MG63 (cell line): ENCODE results near the gene PKP3. TPM values are rescaled to one million over a fixed set of nuclear protein-coding genes. Genes with fewer than 3 reads are reported as not detected.
"Not testable (repeated sequence)": the region's sequence is repeated elsewhere in the genome, so short reads cannot be mapped to it uniquely, and the experiment has no call there.

ENCODE experiments used
- DNase-seq: peaks from one replicate; pipeline ENCODE4 v3.0.0-alpha.2; 2020
- H3K27me3 ChIP-seq: fragments of 250-450 bp; sonication (Bioruptor Pico); 2 replicates; pipeline ENCODE4 v1.5.1; 2020; ENCODE audit warnings: mild to moderate bottlenecking, moderate library complexity
- H3K36me3 ChIP-seq: fragments of 250-450 bp; sonication (Bioruptor Pico); 2 replicates; pipeline ENCODE4 v1.5.1; 2020; ENCODE audit warnings: mild to moderate bottlenecking, moderate library complexity
- H3K4me3 ChIP-seq: fragments of 250-450 bp; sonication (Bioruptor Pico); 2 replicates; pipeline ENCODE4 v1.5.1; 2020; ENCODE audit warnings: mild to moderate bottlenecking, moderate library complexity
- H3K9me3 ChIP-seq: fragments of 250-450 bp; sonication (Bioruptor Pico); 2 replicates; pipeline ENCODE4 v1.5.1; 2020; ENCODE audit warnings: mild to moderate bottlenecking, moderate library complexity
- total RNA-seq: library from RNA; depleted of rRNA; stranded (reverse); fragments of >200 nt; shearing (Covaris generic); gene quantifications from 2 replicates; pipeline ENCODE4 v1.2.3, GENCODE V29; 2014; ENCODE audit warnings: low replicate concordance

PKP3 gene
- total RNA-seq, 1 experiment from 2014 or later = 24.1 TPM

DNA sequence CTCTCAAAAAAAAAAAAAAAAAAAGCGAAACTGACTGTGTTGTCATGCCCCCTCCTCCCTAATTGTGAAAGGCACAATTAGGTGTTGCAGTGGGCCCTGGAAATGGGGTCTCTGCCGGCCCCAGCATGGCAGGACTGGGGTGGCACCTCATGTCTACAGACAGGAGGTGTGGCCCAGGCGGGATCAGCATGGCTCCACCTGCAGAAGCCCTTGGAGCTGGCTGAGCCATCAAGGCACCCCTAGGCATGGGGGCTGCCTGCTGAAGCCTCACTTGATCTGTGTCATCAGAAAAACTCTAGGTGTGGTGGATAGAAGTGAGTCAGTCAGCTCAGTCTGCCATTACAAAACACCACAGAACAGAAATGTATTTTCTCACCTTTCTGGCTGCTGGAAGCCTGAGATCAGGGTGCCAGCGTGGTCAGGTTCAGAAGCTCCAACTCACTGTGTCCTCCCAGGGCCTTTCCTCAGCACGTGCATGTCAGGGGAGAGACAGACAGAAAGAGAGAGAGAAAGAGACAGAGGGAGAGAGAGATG is 34.8 kb upstream of the PKP3 start:
- H3K27me3 ChIP-seq = no peaks in the 10 kb centered on the region
- no peak overlapping the region for H3K4me3 ChIP-seq
- peaks cover 2% of the 10 kb centered on the region; the same call in 1 of the 2 replicates for H3K9me3 ChIP-seq
- H3K36me3 ChIP-seq = no peaks in the 10 kb centered on the region
- no peak for DNase-seq

DNA sequence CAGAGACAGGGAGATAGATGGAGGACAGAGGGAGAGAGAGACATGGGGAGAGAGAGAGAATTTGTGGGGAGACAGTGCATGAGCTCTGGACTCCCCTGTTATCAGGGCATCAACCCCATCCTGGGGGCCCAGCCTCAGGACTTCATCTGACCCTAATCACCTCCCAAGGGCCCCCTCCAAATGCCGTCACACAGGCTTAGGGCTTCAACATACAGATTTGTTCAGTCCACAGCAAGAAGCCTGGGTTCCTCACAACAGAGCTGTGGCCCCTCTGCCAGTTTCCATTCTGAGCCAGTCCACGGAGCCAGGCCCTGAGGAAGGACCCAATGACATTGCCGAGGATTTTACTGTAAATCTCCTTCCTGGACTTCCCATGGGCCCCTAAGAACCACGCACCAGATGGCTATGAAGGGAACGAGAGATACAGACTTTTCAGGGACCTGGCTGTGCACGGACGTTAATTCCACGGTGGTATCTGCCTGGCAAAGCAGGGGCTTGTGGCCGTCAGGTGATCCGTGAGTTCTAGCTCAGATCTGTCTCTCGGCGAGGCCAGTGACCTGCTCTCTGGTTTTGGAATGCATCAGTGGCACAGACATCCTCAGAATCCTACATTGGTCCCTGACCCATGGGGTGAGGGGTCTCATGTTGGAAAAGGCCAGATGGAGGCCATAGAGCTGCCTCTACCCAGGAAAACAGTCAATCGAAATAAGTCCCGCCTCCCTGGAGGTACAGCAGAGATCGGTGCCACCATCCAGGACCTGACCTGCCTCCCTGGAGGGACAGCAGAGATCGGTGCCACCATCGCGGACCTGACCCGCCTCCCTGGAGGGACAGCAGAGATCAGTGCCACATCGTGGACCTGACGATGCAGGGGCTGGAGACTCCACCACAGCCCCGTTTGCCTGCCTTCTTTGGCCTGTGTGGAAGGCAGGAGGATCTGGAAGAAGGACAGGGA is 33.4 kb upstream of the PKP3 start:
- H3K27me3 ChIP-seq = no peaks in the 10 kb centered on the region
- H3K36me3 ChIP-seq = no peaks in the 10 kb centered on the region
- H3K4me3 ChIP-seq = no peak overlapping the region
- DNase-seq = no peak
- H3K9me3 ChIP-seq = peaks cover 2% of the 10 kb centered on the region; the same call in 1 of the 2 replicates

DNA sequence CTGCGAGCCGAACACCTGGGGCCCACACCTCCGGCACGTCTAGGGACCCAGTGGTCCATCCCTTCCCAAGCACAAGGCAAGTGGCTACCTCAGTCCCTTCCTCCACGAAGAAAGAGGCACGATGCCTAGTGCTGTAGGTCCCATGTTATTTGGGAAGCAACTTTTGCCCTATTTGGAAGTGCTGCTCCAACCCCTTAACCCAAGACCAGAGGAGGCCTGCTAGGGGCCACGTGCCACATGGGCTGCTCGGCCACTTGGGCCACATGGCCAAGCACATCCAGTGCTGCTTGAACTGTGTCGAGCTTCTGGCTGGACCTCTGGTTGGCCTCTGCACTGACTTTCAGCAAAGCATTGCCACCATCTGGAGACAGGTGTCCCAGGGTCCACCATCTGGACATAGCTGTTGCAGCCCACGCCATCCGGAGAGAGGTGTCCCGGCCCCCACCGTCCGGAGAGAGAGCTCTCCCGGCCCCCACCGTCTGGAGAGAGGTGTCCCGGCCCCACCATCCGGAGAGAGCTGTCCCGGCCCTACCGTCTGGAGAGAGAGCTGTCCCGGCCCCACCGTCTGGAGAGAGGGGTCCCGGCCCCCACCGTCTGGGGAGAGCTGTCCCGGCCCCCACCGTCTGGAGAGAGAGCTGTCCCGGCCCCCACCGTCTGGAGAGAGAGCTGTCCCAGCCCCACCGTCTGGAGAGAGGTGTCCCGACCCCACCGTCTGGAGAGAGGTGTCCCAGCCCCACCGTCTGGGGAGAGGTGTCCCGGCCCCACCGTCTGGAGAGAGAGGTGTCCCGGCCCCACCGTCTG is 31.2 kb upstream of the PKP3 start:
- Histone ChIP-seq H3K9me3 (peaks cover 2% of the 10 kb centered on the region; the same call in 1 of the 2 replicates), H3K36me3 (no peaks in the 10 kb centered on the region), H3K4me3 (no peak overlapping the region), H3K27me3 (0 out of 2 replicates have a peak, but pooled peaks cover 2% of the 10 kb centered on the region)
- DNase-seq = no peak

DNA sequence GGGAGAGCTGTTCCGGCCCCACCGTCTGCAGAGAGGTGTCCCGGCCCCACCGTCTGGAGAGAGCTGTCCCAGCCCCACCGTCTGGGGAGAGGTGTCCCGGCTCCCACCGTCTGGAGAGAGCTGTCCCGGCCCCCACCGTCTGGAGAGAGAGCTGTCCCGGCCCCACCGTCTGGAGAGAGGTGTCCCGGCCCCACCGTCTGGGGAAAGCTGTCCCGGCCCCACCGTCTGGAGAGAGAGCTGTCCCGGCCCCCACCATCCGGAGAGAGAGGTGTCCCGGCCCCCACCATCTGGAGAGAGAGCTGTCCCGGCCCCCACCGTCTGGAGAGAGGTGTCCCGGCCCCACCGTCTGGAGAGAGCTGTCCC is 30.6 kb upstream of the PKP3 start:
- H3K36me3 ChIP-seq, H3K9me3 ChIP-seq, H3K27me3 ChIP-seq, H3K4me3 ChIP-seq, DNase-seq: not testable (repeated sequence)

DNA sequence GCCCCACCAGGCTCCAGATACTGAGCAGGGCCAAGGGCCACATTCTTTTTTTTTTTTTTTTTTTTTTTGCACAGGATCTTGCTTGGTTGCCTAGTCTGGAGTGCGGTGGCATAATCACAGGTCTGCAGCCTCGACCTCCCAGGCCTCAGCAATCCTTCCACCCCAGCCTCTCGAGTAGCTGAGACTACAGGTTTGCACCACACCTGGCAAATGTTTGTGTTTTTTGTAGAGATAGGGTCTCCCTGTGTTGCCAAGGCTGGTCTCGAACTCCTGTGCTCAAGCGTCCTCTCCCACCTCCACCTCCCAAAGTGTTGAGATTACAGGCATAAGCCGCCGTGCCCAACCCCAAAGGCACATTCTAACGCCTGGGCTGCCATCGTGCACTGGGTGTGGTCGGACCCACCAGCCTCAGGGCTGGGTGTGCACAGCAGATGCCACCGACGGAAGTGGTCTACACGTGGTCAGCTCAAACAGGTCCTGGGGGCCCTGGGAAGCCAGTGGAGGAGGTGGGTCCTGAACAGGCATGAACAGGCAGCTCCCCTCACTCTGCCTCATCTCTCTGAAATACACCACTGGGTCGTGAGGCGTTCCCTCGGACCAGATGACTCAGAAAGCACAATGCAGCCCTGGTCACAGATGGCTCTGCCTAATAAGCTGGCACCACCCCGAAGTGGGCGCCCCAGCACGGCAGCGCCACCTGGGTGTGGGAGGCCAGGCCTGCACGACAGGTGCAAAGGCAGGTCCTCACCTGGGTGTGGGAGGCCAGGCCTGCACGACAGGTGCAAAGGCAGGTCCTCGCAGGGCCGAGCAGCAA is 29.9 kb upstream of the PKP3 start:
- peak; percentile 72 for DNase-seq
- H3K27me3 ChIP-seq = 0 out of 2 replicates have a peak, but pooled peaks cover 4% of the 10 kb centered on the region
- no peak overlapping the region for H3K4me3 ChIP-seq
- H3K9me3 ChIP-seq = peaks cover 2% of the 10 kb centered on the region; the same call in 1 of the 2 replicates
- H3K36me3 ChIP-seq = no peaks in the 10 kb centered on the region

DNA sequence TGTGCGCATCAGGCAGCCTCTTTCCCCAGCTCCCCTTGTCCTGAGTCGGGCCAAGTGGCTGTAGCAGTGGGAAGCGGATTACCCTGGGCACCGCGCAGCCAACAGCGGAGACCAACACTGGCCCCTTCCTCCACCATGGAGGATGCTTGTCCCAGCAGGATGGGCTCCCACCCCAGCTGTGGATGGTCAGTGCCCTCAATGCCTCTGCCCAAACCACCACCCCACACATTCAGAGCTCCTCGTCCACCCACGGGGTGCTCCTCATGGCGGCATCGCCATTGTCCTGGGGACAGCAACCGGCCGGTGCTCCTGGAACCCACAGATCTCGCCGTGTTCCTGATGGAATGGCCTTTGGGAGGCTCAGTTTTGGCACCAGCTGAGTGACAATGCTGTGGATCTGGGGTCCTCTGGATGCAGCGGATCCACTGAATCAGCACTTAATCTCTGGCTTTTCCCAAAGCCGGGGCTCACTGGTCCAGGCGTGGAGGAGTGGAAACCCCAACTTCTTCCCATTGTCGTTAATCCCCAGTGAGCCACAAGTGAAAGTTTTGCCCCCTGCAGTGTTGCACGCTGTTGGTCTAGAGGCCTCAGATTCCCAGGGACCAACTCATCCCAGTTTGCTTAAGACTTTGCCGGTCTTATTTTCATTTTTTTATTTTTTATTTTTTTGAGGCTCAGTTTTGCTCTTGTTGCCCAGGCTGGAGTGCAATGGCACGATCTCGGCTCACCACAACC is 28.9 kb upstream of the PKP3 start:
- DNase-seq = no peak
- Histone ChIP-seq H3K27me3 (0 out of 2 replicates have a peak, but pooled peaks cover 4% of the 10 kb centered on the region), H3K36me3 (no peaks in the 10 kb centered on the region), H3K4me3 (no peak overlapping the region), H3K9me3 (peaks cover 2% of the 10 kb centered on the region; the same call in 1 of the 2 replicates)

DNA sequence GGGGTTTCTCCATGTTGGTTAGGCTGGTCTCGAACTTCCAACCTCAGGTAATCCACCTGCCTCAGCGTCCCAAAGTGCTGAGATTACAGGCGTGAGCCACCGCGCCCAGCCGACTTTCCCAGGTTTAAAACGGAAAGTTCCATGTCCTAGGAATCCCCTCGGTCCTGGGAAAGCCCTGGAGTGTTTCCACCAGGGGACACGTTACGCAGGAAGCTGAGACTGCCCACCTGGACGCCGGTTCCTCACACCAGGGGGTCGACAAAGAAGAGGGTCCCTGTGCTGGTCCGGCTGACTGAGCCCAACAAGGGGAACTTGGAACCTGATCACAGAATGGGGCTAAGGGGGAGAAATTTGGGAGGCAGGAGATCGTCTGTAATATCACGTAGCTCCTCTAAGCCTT is 28.2 kb upstream of the PKP3 start:
- Histone ChIP-seq H3K27me3 (0 out of 2 replicates have a peak, but pooled peaks cover 4% of the 10 kb centered on the region), H3K36me3 (no peaks in the 10 kb centered on the region)
- no peak for DNase-seq

DNA sequence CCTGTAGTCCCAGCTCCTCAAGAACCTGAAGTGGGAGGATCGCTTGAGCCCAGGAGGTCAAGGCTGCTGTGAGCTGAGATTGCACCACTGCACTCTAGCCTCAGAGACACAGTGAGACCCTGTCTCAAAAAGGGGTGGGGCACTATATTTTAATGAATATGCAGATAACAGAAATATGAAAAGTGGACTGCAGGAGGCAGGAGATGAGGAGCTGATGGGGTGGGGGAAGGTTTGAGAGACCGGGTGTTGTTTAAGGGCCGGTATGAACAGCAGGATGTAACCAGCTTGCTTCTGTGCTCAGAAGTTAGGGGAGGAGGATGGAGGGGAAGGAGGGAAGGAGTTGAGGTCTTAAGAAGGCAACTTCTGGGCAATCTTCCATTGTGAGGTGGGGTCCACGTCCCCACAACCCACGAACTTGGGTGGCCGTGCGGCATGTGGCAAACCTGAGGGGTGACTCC is 26.0 kb upstream of the PKP3 start:
- no peak overlapping the region; the same call in 1 of the 2 replicates for H3K4me3 ChIP-seq
- H3K27me3 ChIP-seq = 0 out of 2 replicates have a peak, but pooled peaks cover 4% of the 10 kb centered on the region

More for the DNA sequence above, 28.2 kb upstream of the PKP3 start:
- Histone ChIP-seq H3K9me3 (peaks cover 2% of the 10 kb centered on the region; the same call in 1 of the 2 replicates), H3K4me3 (no peak overlapping the region)

DNA sequence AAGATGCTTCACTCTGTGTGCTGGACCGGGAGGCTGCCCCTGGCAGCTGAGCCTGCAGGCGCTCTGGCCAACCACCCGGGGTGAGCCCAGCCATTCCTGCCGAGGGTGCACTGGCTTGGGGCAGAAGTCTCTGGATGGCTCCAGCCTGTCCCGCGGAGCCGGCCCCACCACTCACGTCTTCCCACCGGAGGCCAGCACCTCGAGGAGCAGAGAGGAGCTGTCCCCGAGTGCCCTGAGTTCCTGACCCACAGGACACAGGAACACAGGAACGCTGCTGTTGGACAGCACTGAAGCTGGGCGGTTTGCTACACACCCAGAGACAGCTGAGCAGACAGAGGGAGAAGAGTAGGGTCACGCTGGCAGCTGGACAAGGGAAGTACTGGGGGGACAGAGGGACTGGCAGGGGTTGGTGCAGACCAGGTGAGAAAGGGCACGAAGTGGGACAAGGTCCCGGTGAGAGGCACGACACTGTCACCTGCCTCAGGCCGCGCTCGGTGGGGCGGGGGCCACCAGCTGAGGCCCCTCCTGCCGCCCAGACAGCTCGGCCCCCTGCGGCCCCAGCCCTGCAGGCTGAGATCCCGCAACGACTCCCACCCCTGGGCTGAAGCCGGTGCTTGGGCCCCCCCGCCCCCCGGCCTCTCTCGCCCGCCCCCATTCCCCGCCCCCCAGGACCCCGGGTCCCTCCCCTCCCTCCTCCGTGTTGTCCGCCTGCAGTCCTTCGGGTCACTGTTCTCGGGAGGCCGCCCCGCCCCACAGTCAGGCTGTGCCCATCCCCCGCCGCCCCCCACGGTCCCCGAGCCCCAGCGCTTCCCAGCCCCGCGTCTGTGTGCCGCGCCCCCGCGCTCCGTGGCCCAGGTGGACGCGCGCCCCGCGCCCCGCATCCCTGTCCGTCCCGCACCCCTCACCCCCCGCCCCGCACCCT is 25.3 kb upstream of the PKP3 start:
- Histone ChIP-seq H3K4me3 (peak overlapping the region; percentile 25), H3K27me3 (0 out of 2 replicates have a peak, but pooled peaks cover 4% of the 10 kb centered on the region), H3K36me3 (peaks cover 13% of the 10 kb centered on the region), H3K9me3 (no peaks in the 10 kb centered on the region)
- DNase-seq = peak; percentile 45

More for the DNA sequence above, 26.0 kb upstream of the PKP3 start:
- peaks cover 7% of the 10 kb centered on the region for H3K36me3 ChIP-seq
- DNase-seq = no peak
- H3K9me3 ChIP-seq = no peaks in the 10 kb centered on the region

DNA sequence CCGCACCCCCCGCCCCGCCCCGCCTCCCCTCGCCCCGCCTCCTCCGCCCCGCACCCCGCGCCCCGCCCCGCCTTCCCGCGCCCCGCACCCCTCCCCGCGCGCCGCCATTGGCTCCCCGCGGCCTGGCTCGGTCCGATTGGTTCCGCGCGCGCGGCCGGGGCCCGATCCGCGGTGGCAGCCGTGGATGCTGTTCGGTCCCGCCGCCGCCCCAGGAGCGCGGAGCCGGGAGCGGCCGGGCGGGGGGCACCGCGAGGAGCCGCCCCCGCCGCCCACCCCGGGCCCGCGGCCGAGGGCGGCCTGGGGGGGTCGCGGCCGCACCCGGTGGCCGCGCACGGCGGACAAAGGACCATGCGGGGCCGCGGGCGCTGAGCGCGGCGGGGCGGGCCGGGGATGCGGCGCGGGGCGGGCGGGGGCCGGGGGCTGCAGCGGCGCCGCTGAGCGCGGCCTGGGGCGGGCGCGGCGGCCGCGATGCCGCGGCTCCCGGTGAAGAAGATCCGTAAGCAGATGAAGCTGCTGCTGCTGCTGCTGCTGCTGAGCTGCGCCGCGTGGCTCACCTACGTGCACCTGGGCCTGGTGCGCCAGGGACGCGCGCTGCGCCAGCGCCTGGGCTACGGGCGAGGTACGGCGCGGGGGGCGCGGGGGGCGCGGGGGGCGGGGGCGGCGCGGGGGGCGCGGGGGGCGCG is 24.5 kb upstream of the PKP3 start, which contains the start of gene B4GALNT4:
Gene B4GALNT4, plus strand, starts transcription at position 164 of the 683 bp plus-strand sequence. Its CDS starts 305 bp downstream, at position 469.
- H3K4me3 ChIP-seq = peak within 1 kb of the TSS; percentile 53
- H3K27me3 ChIP-seq = 0 out of 2 replicates have a peak, but pooled peaks cover 4% of the 10 kb centered on the region
- H3K36me3 ChIP-seq = peaks cover 15% of the 10 kb centered on the region
- DNase-seq = peak; percentile 63
- no peaks in the 10 kb centered on the region for H3K9me3 ChIP-seq

DNA sequence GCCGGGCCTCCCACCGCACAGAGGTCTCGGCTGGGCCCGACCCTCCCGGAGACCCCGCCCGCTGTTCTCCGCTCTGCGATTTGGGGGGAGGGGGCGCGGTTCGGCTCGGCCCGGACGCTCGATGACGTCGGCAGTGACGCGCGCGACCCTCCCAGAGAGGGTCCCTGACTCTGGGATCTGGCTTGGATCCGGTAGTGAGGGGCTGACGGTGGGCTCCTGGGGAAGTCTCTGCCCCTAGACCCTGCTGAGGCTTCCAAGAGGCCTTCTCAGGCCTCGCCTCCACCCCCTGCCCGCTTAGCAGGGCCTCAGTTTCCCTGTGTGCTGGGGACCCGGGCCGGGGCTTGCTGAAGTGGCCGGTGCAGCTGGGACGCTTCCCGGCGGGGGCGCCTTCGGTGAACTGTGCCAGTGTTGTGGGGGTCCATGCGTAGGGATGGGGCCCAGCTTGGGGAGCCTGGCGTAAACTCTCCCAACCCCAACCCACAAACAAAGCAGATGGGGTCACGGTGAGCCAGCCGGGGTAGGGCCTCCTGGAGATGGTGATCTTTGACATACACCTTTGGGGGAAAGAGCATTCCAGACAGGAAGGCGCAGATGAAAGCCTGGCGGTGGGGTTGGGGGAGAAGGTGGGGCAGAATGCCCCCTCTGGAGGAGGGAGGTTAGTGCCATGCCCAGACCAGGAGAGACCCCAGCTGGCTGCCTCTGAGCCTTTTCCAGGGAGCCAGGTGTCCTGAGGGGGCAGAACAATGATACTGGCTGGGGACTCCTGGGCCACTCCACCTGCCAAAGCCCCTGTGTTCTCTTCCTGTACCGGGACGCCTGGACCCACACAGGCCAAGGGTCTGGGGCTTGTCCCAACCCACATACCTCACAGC is 23.7 kb upstream of the PKP3 start:
- Histone ChIP-seq H3K4me3 (peak overlapping the region; percentile 53), H3K9me3 (no peaks in the 10 kb centered on the region), H3K36me3 (peaks cover 15% of the 10 kb centered on the region), H3K27me3 (0 out of 2 replicates have a peak, but pooled peaks cover 4% of the 10 kb centered on the region)
- no peak for DNase-seq

DNA sequence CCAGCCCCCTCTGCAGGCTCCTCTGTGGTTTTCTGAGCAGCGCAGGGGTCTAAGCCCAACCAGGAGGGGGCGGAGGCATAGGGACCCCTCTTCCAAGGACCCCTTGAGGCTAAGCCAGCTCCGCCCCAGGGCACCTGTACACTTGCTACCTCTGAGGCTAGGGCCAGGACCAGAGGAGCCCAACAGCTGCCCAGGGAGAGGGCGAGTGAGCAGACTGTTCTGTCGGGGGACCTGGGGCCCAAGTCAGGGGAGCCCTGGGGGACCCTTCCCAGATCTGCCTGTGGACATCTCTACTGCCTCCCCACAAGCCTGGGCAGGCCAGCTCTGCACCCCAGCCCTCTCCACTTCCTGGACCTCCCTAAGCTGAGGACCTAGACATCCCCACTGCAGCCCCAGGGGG is 23.0 kb upstream of the PKP3 start:
- Histone ChIP-seq H3K4me3 (no peak overlapping the region), H3K9me3 (no peaks in the 10 kb centered on the region), H3K36me3 (peaks cover 15% of the 10 kb centered on the region), H3K27me3 (0 out of 2 replicates have a peak, but pooled peaks cover 4% of the 10 kb centered on the region)
- no peak for DNase-seq
